ENCODE results near the gene SRGAP1.
A peak's percentile ranks its signal among the peaks of the same experiment; 100 is the strongest.

SRGAP1 gene

GRCh38 chr12:63968673-63969072 lies 124.2 kb downstream of the SRGAP1 start:
- DNase-seq: no peak

DNA sequence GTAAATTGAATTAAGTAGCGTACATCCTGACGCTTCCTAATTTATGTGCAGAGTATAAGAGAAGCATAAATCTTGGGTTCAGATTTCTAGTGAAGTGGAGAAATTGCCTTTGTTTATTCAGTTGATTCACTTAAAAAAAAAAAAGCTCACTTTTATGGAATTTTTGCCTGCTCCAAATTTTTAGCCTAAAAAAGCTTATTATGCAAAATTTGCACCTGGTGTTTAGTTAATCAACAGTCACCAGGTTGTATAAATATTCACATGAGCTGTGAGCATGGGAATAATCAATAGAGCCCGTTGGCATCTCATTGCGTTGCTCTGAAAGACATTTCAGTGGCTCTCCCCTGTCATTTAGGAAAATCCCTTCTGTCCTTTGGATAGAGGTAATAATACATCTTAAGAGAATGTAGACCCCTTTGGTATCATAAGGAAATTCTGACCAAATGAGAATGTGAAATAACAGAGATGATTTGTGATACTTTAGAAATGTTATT lies 132.4 kb downstream of the SRGAP1 start:
- DNase-seq: no peak

- DNase-seq: no peak
Observed at GRCh38 chr12:63977441-63977840, 132.9 kb downstream of the SRGAP1 start.

DNA sequence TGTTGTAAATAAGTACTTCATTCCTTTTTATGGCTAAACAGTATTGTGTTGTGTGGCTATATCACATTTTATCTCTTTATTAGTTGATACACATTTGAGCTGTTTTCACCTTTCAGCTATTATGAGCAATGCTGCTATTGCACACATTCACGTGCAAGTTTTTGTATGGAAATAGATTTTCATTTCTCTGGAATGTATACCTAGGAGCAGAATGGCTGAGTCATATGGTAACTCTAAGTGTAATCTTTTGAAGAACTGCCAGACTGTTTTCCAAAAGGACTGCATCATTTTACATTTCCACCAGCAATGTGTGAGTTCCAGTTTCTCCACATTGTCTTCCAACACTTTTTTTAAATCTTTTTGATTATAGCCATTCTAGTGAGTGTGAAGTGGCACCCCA lies 134.0 kb downstream of the SRGAP1 start:
- no peak for DNase-seq

DNA sequence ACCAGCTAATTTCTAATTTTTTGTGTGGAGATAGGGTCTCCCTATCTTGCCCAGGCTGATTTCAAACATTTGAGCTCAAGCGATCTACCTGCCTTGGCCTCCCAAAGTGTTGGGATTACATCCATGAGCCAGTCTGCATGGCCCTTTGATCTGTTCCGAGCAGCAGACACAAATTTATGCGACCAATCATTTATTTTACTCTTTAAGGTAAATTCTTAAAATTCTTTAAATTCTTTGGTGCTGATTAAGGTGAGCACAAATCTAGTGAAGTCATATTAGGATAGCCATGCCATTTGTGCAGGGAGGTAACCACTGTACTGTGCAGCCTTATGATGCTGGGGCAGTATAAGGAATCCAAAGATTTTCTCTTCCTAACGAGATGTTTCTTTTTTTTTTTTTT lies 135.7 kb downstream of the SRGAP1 start:
- DNase-seq: no peak

DNA sequence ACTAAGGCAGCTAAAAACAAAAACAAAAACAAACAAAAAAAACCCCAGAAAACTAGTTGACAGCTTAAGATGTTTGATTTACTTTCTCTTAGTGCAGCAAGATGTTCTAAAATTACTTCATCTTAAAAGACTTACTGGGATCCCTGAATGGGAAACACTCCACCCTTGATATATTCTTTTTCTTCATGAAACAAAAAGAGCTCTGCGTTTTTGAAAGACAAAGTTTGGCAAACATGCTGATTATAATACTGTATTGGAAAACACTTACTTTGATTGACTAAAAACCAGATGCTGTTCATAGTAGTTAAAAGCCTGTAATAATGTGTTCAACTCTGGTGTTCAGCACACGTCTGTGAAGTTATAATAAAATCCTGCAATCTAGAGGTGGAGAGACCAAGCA lies 136.8 kb downstream of the SRGAP1 start:
- no peak for DNase-seq

GRCh38 chr12:63982604-63983295 lies 138.2 kb downstream of the SRGAP1 start:
- no peak for DNase-seq

- DNase-seq: no peak
Observed at GRCh38 chr12:63985456-63985855, 141.0 kb downstream of the SRGAP1 start.

DNA sequence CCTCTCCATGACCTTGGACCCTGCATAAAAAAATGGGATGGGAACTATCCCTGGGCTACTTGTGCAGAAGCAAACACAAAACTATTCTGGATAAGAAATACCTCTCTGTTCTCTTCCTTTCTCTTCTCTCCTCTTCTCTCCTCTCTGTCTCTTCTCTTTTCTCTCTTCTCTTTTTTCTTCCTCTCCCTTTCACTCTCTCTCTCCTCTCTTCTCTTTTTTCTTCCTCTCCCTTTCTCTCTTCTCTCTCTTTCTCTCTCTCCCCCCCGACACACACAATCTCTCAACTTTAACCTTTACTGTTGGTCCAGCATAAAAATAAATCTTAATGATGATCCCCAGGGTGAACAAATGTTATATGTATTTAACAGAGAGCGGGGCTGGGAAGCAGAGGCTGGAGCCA lies 141.4 kb downstream of the SRGAP1 start:
- DNase-seq: no peak

GRCh38 chr12:63989301-63989845 lies 144.9 kb downstream of the SRGAP1 start:
- no peak for DNase-seq

- DNase-seq: no peak
Observed at GRCh38 chr12:63990828-63991547, 146.5 kb downstream of the SRGAP1 start.

DNA sequence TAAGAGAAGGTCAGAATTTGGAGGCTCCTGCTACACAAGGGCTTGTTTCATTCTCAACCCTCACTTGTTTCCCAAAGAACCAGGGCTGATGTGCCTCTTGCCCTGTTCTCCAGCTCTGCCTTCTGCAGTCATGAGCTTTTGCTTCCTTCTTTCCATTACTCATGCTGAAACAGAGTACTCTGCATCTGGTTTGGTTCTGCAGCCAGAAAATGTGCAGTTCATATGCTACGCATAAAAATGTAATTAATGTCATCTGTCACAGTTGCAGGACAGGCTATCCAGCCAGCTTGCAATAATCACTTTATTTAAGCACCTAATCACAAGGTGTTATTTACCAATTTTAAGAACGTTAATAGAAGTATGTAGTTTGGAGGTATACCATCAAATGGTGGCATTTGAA lies 150.2 kb downstream of the SRGAP1 start:
- DNase-seq: no peak

DNA sequence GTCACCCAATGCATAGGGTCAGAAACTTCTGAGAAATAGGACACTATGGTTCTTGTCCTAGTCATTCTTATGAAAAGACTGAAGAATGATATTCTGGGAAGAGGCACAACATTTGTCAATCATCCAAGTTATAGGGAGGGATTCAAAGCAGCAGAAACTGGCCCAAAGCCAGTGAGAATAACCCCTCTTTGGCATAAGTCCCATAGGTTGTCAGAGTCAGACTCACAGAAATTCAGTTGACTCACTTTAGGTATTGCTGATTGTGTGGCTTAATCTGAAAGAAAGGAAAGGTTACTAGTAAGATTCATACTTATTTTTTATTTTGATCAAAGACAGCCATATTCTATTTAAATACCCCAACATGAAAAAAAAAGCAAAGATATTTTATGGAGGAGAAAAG lies 151.0 kb downstream of the SRGAP1 start:
- no peak for DNase-seq

- no peak for DNase-seq
Observed at GRCh38 chr12:63996556-63996955, 152.1 kb downstream of the SRGAP1 start.

DNA sequence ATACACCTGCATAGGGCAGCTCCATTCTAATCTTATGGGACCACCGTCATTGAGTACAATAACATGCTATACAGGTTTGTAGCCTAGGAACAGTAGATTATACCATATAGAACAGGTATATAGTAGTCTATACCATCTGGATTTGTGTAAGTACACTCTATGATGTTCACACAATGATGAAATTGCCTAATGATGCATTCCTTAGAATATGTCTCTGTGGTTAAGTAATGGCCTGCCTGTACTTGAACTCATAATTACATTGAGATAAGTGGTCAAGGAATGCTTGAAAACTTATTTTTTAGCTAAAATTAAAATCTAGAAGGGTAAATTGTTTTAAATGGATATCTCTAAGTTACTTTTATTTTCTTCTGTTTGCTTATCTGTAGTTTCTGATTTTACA lies 152.7 kb downstream of the SRGAP1 start:
- no peak for DNase-seq

- DNase-seq: no peak
Observed at GRCh38 chr12:63998584-63998983, 154.1 kb downstream of the SRGAP1 start.

DNA sequence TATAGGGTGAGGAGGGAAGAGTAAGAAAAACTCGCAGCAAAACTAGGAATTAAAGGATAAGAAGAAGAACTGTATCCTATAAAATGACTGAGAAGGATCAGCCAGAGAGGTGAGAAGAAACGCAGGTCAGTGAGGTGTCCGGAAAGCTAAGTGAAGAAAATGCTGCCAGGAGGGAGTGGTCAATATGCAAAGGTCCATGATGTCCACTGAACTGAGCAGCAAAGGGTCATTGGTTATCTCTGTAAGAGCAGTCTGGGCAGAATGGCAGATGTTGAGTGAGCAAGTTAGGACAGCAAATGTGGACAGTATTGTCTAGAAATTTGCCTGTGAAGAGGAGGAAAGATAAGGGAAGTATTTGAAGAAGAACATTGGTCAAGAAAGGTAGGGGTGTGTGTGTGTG lies 155.4 kb downstream of the SRGAP1 start:
- DNase-seq: no peak

GRCh38 chr12:64001439-64001838 lies 156.9 kb downstream of the SRGAP1 start:
- DNase-seq: no peak

GRCh38 chr12:64004641-64005040 lies 160.1 kb downstream of the SRGAP1 start:
- no peak for DNase-seq

DNA sequence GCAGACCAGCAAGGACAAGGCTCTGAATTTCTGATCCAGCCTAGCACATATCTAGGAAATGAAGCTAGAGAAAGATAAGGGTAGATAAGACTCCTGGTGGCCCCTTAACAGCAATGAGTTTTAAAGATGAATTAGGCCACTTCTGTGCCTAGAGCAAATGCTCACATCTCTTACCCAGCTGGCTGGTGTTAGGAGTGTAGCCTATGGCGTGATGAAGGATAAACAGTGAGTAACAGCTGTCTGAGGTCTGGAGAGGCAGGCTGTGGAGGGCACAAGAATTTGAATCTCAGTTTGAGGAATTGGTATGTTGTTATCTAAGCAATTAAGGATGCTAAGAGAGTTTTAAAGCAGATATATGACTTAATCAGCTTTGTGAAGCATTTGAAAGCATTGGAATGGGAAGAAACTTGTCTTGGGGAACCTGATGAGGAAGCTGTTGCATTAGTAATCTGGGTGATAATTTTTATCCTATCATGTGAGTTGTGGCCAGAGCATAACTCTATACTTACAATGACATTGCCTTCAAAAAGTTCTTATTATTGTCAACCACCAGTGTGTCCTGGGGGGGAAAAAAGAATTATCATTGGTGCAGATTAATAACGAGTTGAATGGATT lies 161.8 kb downstream of the SRGAP1 start:
- DNase-seq: peak; percentile 18 to 51 (median 40)

DNA sequence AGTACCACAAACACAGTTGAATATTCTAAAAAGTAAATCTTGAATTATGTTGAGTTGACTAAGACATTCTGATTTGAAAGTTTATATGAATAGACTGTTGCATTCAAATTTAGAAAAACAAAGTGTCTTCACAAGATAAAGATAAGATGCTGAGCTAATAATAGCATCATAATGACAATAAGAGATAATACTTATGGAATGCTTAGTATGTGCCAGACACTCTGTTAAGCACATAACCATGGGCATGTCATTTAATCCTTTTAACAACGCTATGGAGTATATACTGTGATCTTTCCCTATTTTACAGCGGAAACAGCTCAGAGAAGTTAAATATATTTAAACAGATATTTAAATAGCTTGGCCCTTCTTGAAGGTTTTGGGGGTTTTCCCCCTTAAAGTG lies 163.4 kb downstream of the SRGAP1 start:
- no peak for DNase-seq

- no peak for DNase-seq
Observed at GRCh38 chr12:64008596-64008995, 164.1 kb downstream of the SRGAP1 start.

DNA sequence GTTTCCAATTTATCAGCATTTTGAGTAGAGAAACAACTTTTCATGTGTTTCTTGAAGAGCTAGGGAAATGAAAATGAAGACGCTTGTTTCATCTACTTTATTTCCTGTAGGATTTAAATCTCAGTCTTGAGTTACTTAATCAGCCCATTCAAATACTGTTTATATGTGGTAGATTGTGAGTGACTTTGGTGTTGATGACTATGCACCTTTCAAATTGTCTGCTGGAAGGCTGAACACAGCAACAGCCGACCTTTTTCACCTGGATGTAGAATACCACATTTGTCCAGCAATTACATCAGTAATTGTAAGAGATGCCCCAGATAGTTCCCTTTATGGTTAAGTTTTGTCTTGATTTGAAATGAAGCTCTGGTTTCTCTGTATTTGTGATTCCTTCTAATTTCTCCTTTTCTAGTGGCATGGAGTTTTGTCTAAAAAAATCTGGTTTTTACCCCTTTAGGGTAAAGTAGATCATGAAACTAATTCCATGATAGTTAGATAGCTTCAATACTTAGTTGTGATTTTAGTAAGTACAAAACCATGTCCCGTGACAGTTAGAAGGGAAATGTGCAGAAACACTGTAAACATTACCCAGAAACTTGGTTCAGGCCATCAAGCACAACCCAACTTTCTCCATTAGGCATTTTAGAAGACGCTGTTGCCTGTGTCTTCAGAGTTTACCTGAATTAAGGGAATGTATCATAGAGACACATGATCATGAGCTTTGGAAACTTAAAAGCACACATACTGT lies 165.0 kb downstream of the SRGAP1 start:
- no peak for DNase-seq

All from suppressor macrophage treated with lipopolysaccharide for 1 hour (primary cell).